Activated CD4-positive, alpha-beta memory T cell treated with anti-CD3 and anti-CD28 coated beads, Interleukin-2, amount 10 ng/mL, durations not matched to agents 7 days and 5 days (primary cell): ENCODE results near the gene ATP8A1. TPM values are rescaled to one million over a fixed set of nuclear protein-coding genes. Genes with fewer than 3 reads are reported as not detected.
"Not testable (repeated sequence)": the region's sequence is repeated elsewhere in the genome, so short reads cannot be mapped to it uniquely, and the experiment has no call there.

ENCODE experiments used
- CTCF ChIA-PET: fragments of 350-600 bp; sonication (Branson Sonifier 250); formaldehyde crosslinking; loops from one replicate; lab custom pipeline; 2021; ENCODE audit warnings: antibody characterized with exemption, inconsistent platforms; lab: Charles Lee
- POLR2A ChIA-PET: fragments of 350-600 bp; sonication (Branson Sonifier 250); formaldehyde crosslinking; loops from one replicate; lab custom pipeline; 2021; ENCODE audit warnings: antibody characterized with exemption; lab: Charles Lee
- DNase-seq: peaks from one replicate; pipeline ENCODE4 v3.0.0-alpha.2; 2020
- H3K27ac Mint-ChIP-seq: one replicate; pipeline ENCODE4 v1.8.0; 2021; ENCODE audit warnings: mild to moderate bottlenecking, mixed read lengths
- H3K27me3 Mint-ChIP-seq: one replicate; pipeline ENCODE4 v1.8.0; 2021; ENCODE audit warnings: mixed read lengths
- H3K36me3 Mint-ChIP-seq: one replicate; pipeline ENCODE4 v1.8.0; 2021; ENCODE audit warnings: low read depth, mixed read lengths
- H3K4me1 Mint-ChIP-seq: one replicate; pipeline ENCODE4 v1.8.0; 2021; ENCODE audit warnings: mixed read lengths
- H3K4me3 Mint-ChIP-seq: one replicate; pipeline ENCODE4 v1.8.0; 2021; ENCODE audit warnings: mild to moderate bottlenecking, mixed read lengths
- H3K9me3 Mint-ChIP-seq: one replicate; pipeline ENCODE4 v1.8.0; 2021; ENCODE audit warnings: mixed read lengths
- total RNA-seq, 2 experiments: library from RNA; stranded (reverse); gene quantifications; one replicate each; pipeline ENCODE4 v1.2.3, GENCODE V29; 2021

The ATP8A1 gene
- 10 to 100 TPM; 18.7 to 19.8 TPM for total RNA-seq

DNA sequence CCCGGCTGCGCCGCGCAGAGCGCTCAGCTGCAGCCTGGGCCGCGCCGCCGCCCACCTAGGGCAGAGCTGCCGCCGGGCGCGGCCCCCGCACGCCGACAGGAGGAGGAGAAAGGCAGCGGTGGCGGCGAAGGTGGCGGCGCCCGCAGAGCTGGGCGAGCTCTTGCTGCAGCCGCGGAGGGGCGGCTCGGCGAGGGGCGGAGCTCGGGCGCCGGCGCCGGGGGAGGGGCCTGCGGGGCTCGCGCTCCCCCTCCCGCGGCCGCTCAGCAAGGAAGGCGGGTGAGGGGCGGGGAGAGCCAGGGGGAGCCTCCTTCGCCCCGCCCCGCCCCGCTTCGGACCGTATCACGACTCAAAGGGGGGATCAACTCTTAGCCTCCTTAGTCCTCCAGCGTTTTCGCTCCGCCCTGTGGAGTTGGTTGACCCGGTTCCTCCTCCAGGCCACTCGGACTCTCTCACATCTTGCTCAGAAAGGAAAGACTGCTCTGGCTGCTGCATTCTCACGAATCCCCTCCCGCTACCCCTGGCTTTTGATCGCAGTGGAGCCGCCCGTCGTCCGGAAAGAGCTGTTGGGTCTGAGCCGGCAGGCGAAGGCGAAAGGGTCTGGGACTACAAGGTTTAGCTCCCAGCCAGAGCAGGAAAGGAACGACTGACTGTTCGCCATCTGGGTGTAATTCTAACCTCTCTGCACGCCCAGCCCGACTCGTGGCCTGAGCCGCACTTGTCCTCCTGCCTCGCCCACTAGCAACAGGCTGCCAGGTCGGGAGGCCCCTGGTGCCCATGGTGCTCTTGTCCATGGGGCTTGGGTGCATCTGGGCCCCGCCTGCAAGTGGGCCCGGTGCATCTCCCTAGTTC is at the start of gene ATP8A1:
ATP8A1 (minus strand) TSS at position 162 of the 849 bp plus-strand sequence. CDS start 232 bp downstream, outside the sequence.
- Mint-ChIP-seq H3K36me3 (peaks cover 18% of the 10 kb centered on the region), H3K9me3 (peaks cover 11% of the 10 kb centered on the region), H3K4me3 (peak within 1 kb of the TSS; percentile 93), H3K4me1 (peaks cover 38% of the 10 kb centered on the region), H3K27ac (peak within 1 kb of the TSS; percentile 96), H3K27me3 (peaks cover 7% of the 10 kb centered on the region)
- DNase-seq, result peak; percentile 94
- POLR2A ChIA-PET, result interaction anchor here (0.9 to 3.9 kb wide), 17 partner anchors 9 to 667 kb away, joined by 3 to 49 read pairs (median 5); partner anchors contain the start of gene SLC30A9
- CTCF ChIA-PET, result interaction anchor here (0.7 to 2.6 kb wide), 15 partner anchors 9 to 208 kb away, joined by 3 to 18 read pairs (median 5); no protein-coding TSS in a partner anchor

DNA sequence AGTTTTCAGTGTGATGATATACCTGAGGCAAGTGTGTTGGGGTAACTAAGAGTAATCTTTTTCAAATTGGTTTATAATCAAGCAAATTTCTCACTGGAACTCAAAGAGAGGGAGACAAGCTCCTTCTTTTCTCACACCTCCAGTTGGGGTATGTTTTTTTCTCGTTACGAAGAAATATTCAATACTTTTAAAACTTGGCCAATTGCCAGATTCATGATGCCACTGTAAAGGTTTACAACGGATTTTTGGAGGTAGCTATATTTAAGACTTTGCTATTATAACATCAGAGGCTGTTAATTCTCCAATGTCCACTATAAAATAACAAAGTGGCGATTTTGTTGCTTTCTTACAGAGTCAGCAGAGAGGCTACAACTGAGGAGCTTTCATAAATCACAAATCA is 49.2 kb upstream of the ATP8A1 start:
- Mint-ChIP-seq H3K9me3 (no peaks in the 10 kb centered on the region), H3K36me3 (no peaks in the 10 kb centered on the region), H3K27ac (no peak overlapping the region), H3K27me3 (no peaks in the 10 kb centered on the region), H3K4me3 (no peak overlapping the region), H3K4me1 (no peaks in the 10 kb centered on the region)
- POLR2A ChIA-PET, result no interaction called here
- CTCF ChIA-PET, result interaction anchor here (1.5 kb wide), 1 partner anchor 137 kb away, joined by 3 read pairs; no protein-coding TSS in a partner anchor
- no peak for DNase-seq

DNA sequence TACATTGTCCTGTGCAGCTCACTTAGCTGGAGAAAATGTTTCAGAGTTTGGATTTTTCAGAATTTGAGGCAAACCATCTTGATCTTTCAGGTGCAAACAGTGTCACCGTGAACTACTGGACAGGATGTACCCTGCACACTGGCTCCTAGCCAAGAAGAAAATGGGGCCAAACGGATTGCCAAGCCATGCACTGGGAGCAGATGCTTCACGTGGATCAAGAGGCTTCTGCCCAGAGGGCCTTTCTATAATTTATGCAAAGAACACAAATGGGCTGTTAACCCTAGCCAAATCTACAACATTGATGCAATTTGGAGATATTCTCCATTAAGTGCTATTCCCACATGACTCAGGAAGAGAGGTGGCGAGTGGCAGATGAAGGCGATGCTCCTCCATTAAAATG is 46.9 kb upstream of the ATP8A1 start:
- no peaks in the 10 kb centered on the region for H3K4me1 Mint-ChIP-seq
- no peaks in the 10 kb centered on the region for H3K9me3 Mint-ChIP-seq
- no peak overlapping the region for H3K27ac Mint-ChIP-seq
- no peak for DNase-seq
- ChIA-PET POLR2A (no interaction called here), CTCF (no interaction called here)
- H3K36me3 Mint-ChIP-seq, result no peaks in the 10 kb centered on the region
- H3K4me3 Mint-ChIP-seq, result no peak overlapping the region
- H3K27me3 Mint-ChIP-seq, result peaks cover 7% of the 10 kb centered on the region

DNA sequence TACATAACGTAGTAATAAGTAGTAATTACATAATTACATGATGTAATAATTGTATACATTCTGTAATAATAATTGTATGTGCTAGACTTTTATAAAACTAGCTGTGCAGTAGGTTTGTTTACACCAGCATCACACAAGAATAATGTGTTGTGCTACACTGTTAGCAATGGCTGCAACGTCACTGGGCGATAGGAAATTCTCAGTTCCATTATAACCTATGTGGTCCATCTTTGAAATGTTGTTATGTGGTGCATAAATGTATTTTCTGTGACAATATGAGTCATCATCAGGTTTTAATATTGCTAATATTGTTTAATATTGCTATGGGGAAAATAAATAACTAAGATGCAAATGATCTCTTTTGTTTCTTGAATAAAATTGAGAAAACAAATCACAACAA is 46.0 kb upstream of the ATP8A1 start:
- POLR2A ChIA-PET, result no interaction called here
- no peak overlapping the region for H3K4me3 Mint-ChIP-seq
- H3K4me1 Mint-ChIP-seq, result no peaks in the 10 kb centered on the region
- no peak for DNase-seq
- H3K36me3 Mint-ChIP-seq, result no peaks in the 10 kb centered on the region
- CTCF ChIA-PET, result no interaction called here
- H3K27ac Mint-ChIP-seq, result no peak overlapping the region
- peaks cover 7% of the 10 kb centered on the region for H3K27me3 Mint-ChIP-seq
- no peaks in the 10 kb centered on the region for H3K9me3 Mint-ChIP-seq

DNA sequence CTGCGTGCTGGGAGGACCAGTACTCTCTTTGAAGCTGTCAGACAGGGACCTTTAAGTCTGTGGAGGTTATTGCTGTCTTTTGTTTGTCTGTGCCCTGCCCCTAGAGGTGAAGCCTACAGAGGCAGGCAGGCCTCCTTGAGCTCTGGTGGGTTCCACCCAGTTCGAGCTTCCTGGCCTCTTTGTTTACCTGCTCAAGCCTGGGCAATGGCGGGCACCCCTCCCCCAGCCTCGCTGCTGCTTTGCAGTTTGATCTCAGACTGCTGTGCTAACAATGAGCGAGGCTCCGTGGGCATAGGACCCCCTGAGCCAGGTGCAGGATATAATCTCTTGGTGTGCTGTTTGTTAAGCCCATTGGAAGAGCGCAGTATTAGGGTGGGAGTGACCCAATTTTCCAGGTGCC is 44.9 kb upstream of the ATP8A1 start:
- H3K27me3 Mint-ChIP-seq, H3K9me3 Mint-ChIP-seq, POLR2A ChIA-PET, H3K4me1 Mint-ChIP-seq, DNase-seq, H3K4me3 Mint-ChIP-seq, H3K36me3 Mint-ChIP-seq, H3K27ac Mint-ChIP-seq, CTCF ChIA-PET: not testable (repeated sequence)

DNA sequence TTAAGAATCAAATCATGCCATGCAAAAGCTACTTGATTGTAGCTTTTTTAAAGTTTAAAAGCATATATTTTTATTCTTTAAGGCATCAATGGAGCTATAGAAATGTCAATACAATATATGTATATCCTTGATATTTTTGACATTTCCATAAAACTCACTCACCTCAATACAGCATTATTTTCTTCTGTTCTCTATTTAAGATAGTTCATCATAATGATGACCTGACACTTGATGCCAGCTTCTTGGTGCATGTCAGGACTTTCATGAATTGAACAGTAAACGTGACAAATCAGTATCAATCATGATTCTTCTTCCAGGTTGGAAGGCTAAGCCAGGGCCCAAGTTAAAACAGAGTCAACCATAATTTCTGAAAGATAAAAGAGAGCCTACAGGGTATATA is 33.6 kb upstream of the ATP8A1 start:
- Mint-ChIP-seq H3K4me1 (no peaks in the 10 kb centered on the region), H3K4me3 (no peak overlapping the region), H3K36me3 (no peaks in the 10 kb centered on the region), H3K27me3 (peaks cover 4% of the 10 kb centered on the region), H3K27ac (no peak overlapping the region), H3K9me3 (no peaks in the 10 kb centered on the region)
- CTCF ChIA-PET, result no interaction called here
- POLR2A ChIA-PET, result interaction anchor here (1.5 kb wide), 1 partner anchor 90 kb away, joined by 3 read pairs; no protein-coding TSS in a partner anchor
- no peak for DNase-seq

DNA sequence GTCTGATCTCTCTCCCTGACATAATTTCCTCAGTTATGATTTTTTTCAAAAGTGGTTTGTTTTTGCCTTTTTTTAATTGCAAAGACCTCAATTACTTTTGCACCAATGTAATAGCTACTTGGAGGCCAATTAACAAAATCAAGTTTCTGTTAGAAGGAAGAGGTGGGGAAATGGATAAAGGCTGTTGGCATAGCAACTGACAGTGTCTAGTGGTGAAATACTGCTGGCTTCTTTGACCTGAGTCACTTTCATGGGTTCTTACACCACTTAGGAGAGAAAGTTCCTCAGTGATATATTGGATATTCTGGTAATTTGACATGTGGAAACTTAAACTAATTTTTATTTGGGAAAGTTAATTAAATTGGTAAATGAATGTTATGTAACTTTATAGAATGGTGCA is 26.5 kb upstream of the ATP8A1 start:
- no peaks in the 10 kb centered on the region for H3K4me1 Mint-ChIP-seq
- no peaks in the 10 kb centered on the region for H3K36me3 Mint-ChIP-seq
- ChIA-PET CTCF (no interaction called here), POLR2A (no interaction called here)
- peaks cover 9% of the 10 kb centered on the region for H3K27me3 Mint-ChIP-seq
- H3K4me3 Mint-ChIP-seq, result no peak overlapping the region
- no peak overlapping the region for H3K27ac Mint-ChIP-seq
- no peak for DNase-seq
- H3K9me3 Mint-ChIP-seq, result no peaks in the 10 kb centered on the region

DNA sequence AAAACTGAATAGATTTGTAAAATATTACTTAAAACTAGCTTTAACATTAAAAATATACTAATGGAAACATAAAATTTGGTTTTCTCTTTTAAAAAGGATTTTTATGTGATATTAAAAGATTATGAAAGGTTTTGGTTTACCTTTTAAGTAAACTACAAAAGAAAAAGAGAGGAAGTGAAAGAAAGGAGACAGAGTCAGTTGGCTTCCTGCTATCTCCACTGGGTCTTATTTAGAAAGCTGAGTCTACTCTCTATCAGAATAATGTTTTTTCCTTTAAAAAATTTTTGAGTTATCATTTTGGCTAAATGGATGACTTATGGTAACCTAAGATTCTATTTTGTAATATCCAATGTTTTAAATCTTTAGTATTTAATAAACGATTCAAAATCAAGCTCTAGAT is 21.6 kb upstream of the ATP8A1 start:
- Mint-ChIP-seq H3K4me3 (no peak overlapping the region), H3K27ac (no peak overlapping the region), H3K27me3 (no peaks in the 10 kb centered on the region), H3K9me3 (no peaks in the 10 kb centered on the region), H3K4me1 (no peaks in the 10 kb centered on the region), H3K36me3 (no peaks in the 10 kb centered on the region)
- CTCF ChIA-PET, result interaction anchor here (1.6 kb wide), 1 partner anchor 22 kb away, joined by 5 read pairs; the partner anchor contains the start of gene ATP8A1
- POLR2A ChIA-PET, result interaction anchor here (3.2 kb wide), 1 partner anchor 22 kb away, joined by 14 read pairs; the partner anchor contains the start of gene ATP8A1
- no peak for DNase-seq

DNA sequence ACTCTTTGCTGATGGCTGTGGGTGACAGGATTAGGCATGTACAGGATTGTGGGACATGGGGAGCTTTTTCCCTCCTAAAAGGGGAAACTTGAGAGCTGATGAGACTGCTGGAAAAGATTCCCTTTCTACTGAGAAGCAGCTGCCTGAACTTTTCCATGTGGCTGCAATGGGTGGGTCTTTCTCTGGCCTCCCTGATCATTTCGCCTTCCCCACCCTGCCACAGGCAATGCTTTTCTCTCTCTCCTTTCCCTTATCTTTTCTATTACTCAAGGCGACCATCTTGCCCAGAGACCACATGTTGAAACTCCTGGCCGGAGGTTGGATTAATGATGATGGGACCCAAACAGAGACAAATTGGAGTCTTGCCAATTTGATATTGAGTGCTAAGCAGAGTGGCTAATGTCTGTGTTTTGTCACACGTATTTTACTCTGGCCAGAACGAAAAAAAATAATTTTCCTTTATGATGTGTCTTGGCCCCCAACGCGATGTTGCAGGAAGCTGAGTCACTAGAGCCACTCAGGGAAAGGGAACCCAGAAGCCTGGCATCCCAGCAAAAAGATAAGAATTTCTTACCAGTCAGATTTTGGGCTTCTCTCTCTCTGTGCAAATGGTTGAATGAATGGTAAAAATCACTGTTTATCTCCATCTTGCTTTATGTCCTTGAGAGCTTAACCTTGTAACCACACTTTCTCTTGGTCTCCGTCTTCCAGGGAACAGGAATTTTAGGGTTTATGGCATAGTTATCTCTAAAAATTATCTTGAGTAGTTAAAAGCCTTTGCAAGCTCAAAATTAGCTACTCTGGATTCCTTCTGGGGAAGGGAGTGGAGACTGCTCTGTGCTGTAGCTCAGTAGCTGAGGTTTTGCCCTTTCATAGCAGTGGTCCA is 19.4 kb upstream of the ATP8A1 start:
- ChIA-PET POLR2A (interaction anchor here (3.2 kb wide), 1 partner anchor 20 kb away, joined by 14 read pairs; the partner anchor contains the start of gene ATP8A1), CTCF (interaction anchor here (1.3 kb wide), 1 partner anchor 19 kb away, joined by 4 read pairs; the partner anchor contains the start of gene ATP8A1)
- Mint-ChIP-seq H3K4me1 (peaks cover 19% of the 10 kb centered on the region), H3K4me3 (no peak overlapping the region), H3K36me3 (peaks cover 2% of the 10 kb centered on the region), H3K27ac (no peak overlapping the region), H3K9me3 (no peaks in the 10 kb centered on the region), H3K27me3 (no peaks in the 10 kb centered on the region)
- no peak for DNase-seq

DNA sequence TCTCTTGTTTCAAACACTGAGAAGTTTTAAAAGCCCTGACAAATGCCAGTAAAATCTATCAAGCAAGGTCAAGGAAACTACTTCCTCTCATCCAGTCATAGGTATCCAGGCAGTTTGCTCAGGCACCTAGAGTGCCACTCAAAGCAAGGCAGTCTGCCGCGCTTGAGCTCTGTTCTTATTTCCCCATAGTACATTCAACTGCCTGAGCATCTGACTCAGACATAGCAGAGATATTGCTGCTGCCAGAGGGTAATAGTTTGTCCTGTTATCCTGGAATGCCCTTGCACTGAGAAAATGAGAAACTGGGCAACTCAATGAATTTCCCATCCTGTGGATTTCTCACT is 16.1 kb upstream of the ATP8A1 start:
- ChIA-PET POLR2A (interaction anchor here (1.1 to 3.5 kb wide), 4 partner anchors 16 to 36 kb away, joined by 3 to 49 read pairs (median 4); partner anchors contain the start of gene ATP8A1), CTCF (interaction anchor here (1.3 to 2.6 kb wide), 3 partner anchors 16 to 105 kb away, joined by 4 to 18 read pairs (median 5); partner anchors contain the start of gene ATP8A1)
- H3K9me3 Mint-ChIP-seq, result no peaks in the 10 kb centered on the region
- H3K36me3 Mint-ChIP-seq, result peaks cover 2% of the 10 kb centered on the region
- H3K27me3 Mint-ChIP-seq, result peaks cover 1% of the 10 kb centered on the region
- H3K4me3 Mint-ChIP-seq, result no peak overlapping the region
- no peak for DNase-seq
- H3K27ac Mint-ChIP-seq, result peak overlapping the region; percentile 23
- H3K4me1 Mint-ChIP-seq, result peaks cover 35% of the 10 kb centered on the region

DNA sequence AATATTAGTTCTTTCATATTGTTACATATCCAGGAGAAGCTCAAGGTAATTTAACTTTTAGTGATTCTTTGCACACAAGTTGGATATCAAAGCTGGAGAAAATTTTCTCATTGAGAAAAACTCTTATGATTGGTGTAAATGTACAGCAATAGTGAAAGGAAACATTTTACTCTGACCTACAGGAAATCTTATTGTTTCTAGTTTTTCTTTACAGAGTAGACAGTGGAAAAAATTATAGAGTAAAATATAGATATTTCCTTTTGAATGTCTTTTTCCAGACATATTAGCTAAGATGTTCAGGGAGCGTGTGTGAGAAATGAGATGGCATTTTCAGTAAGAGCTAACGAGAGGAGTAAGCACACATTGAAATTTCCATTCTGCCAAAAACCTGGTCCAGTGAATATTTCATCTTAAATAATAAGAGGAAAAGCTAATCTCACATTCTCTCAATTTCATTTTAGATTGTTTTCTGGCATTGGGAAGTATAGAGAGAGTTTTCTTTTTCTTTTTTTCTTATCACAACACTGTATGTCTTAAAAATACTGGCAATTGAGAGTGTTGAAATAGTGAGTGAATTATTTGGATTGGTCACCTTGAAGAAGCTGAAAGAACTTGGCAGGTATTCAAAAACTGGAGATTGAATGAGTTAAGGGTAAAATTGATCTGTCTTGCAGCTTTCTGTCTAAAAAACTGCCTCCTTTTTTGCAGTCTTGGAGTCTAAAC is 15.6 kb upstream of the ATP8A1 start:
- H3K27me3 Mint-ChIP-seq, result peaks cover 1% of the 10 kb centered on the region
- POLR2A ChIA-PET, result interaction anchor here (1.1 to 3.5 kb wide), 4 partner anchors 15 to 36 kb away, joined by 3 to 49 read pairs (median 4); partner anchors contain the start of gene ATP8A1
- H3K27ac Mint-ChIP-seq, result peak overlapping the region; percentile 83
- H3K9me3 Mint-ChIP-seq, result no peaks in the 10 kb centered on the region
- DNase-seq, result no peak
- peaks cover 2% of the 10 kb centered on the region for H3K36me3 Mint-ChIP-seq
- CTCF ChIA-PET, result interaction anchor here (1.3 to 2.6 kb wide), 4 partner anchors 16 to 104 kb away, joined by 3 to 18 read pairs (median 4); partner anchors contain the start of gene ATP8A1
- H3K4me1 Mint-ChIP-seq, result peaks cover 35% of the 10 kb centered on the region
- H3K4me3 Mint-ChIP-seq, result no peak overlapping the region
